H1 (cell line): ENCODE data around the gene ELP5. TPM values are rescaled to one million over a fixed set of nuclear protein-coding genes. Genes with fewer than 3 reads are reported as not detected.

Experiments used
- CTCF ChIA-PET: fragments of 300-600 bp; sonication (Branson Sonifier 250); formaldehyde crosslinking; loops from one replicate; lab custom pipeline; 2021; ENCODE audit not compliant: partially characterized antibody; lab: Charles Lee
- POLR2A ChIA-PET: fragments of 300-600 bp; sonication (Branson Sonifier 250); formaldehyde crosslinking; loops from one replicate; lab custom pipeline; 2021; ENCODE audit warnings: inconsistent platforms; ENCODE audit not compliant: partially characterized antibody; lab: Charles Lee
- DNase-seq, 2 experiments: peaks; one replicate each; pipeline versions ENCODE4 v3.0.0 to v3.0.0-alpha.2; 2010 to 2022; ENCODE audit warnings: low spot score in 2 of 2, low read depth in 1 of 2, mixed read lengths in 1 of 2
- FAIRE-seq: peaks from 2 replicates; lab custom pipeline; 2011; peaks lifted over from hg19 to GRCh38; lab: Jason Lieb, UNC
- H2AFZ ChIP-seq: 2 replicates; pipeline ENCODE4 v1.8.1; 2012; ENCODE audit warnings: low read length, inconsistent platforms
- H2AK5ac ChIP-seq: 2 replicates; pipeline ENCODE4 v1.6.1; 2013; ENCODE audit warnings: low read depth, low read length
- H2BK120ac ChIP-seq: replicated peaks from 2 replicates; pipeline ENCODE3; 2013; ENCODE audit warnings: low read depth, low read length, inconsistent platforms
- H2BK12ac ChIP-seq: 2 replicates; pipeline ENCODE4 v1.6.1; 2013; ENCODE audit warnings: low read depth, low read length
- H2BK15ac ChIP-seq: 2 replicates; pipeline ENCODE4 v1.6.1; 2013; ENCODE audit warnings: low read length
- H2BK20ac ChIP-seq: 2 replicates; pipeline ENCODE4 v1.6.1; 2013; ENCODE audit warnings: low read length
- H2BK5ac ChIP-seq: 2 replicates; pipeline ENCODE4 v1.6.1; 2013; ENCODE audit warnings: low read depth, low read length
- H3K14ac ChIP-seq: 2 replicates; pipeline ENCODE4 v1.6.1; 2013; ENCODE audit warnings: inconsistent platforms; ENCODE audit not compliant: insufficient read length
- H3K18ac ChIP-seq: 2 replicates; pipeline ENCODE4 v1.6.1; 2013; ENCODE audit warnings: low read length; ENCODE audit errors: extremely low read depth
- H3K23ac ChIP-seq: 2 replicates; pipeline ENCODE4 v1.6.1; 2013; ENCODE audit warnings: inconsistent platforms; ENCODE audit not compliant: insufficient read length
- H3K23me2 ChIP-seq: 2 replicates; pipeline ENCODE4 v1.6.1; 2013; ENCODE audit warnings: low read depth, low read length
- H3K27ac ChIP-seq: 2 replicates; pipeline ENCODE4 v1.6.1; 2011; ENCODE audit warnings: low read depth, low read length, inconsistent platforms
- H3K27me3 ChIP-seq, 4 experiments: replicated peaks in 1 of 4; 1 replicate in 1 of 4; 2 replicates in 3 of 4; pipeline versions ENCODE4 v1.6.1 to v1.8.1; 2011 to 2013; ENCODE audit warnings: low read length in 3 of 4, mild to moderate bottlenecking in 3 of 4, inconsistent platforms in 2 of 4, mixed read lengths in 2 of 4, moderate library complexity in 1 of 4; ENCODE audit not compliant: control insufficient read depth in 3 of 4, insufficient read depth in 3 of 4; ENCODE audit errors: extremely low read depth in 1 of 4
- H3K36me3 ChIP-seq, 4 experiments: 2 replicates each; pipeline versions ENCODE4 v1.6.1 to v1.8.1; 2011 to 2013; ENCODE audit warnings: mild to moderate bottlenecking in 4 of 4, low read length in 3 of 4, moderate library complexity in 2 of 4, control low read depth in 1 of 4, inconsistent platforms in 1 of 4; ENCODE audit not compliant: insufficient read depth in 4 of 4, control insufficient read depth in 2 of 4
- H3K4ac ChIP-seq: replicated peaks from 2 replicates; pipeline ENCODE3; 2013; ENCODE audit warnings: low read length, low read depth, mixed read lengths, inconsistent platforms; ENCODE audit not compliant: insufficient read length
- H3K4me1 ChIP-seq, 4 experiments: replicated peaks in 1 of 4; 1 replicate in 1 of 4; 2 replicates in 3 of 4; pipeline versions ENCODE4 v1.6.1 to v1.8.1; 2011 to 2013; ENCODE audit warnings: low read length in 3 of 4, inconsistent platforms in 2 of 4, mixed read lengths in 1 of 4; ENCODE audit not compliant: insufficient read depth in 4 of 4, control insufficient read depth in 3 of 4
- H3K4me2 ChIP-seq, 2 experiments: 2 replicates each; pipeline versions ENCODE4 v1.6.1 to v1.8.1; 2011 to 2013; ENCODE audit warnings: low read depth in 2 of 2, low read length in 2 of 2, control low read depth in 1 of 2, inconsistent platforms in 1 of 2, mild to moderate bottlenecking in 1 of 2; ENCODE audit not compliant: insufficient read depth in 1 of 2
- H3K4me3 ChIP-seq, 4 experiments: fragments of 200-600, 300-600 bp in 1 of 4; sonication (generic), shearing (Covaris generic), sonication (Bioruptor Twin) in 1 of 4; 2 replicates each; pipeline versions ENCODE4 v1.5.1 to v1.8.1; 2011 to 2016; ENCODE audit warnings: low read length in 4 of 4, low read depth in 3 of 4, control low read depth in 2 of 4, inconsistent platforms in 2 of 4, mild to moderate bottlenecking in 2 of 4, mixed read lengths in 1 of 4, moderate library complexity in 1 of 4; ENCODE audit not compliant: insufficient read depth in 2 of 4; ENCODE audit errors: extremely low read depth in 1 of 4
- H3K56ac ChIP-seq: replicated peaks from 2 replicates; pipeline ENCODE3; 2013; ENCODE audit warnings: low read depth, mild to moderate bottlenecking, mixed read lengths, low read length, inconsistent platforms; ENCODE audit not compliant: insufficient read length
- H3K79me1 ChIP-seq: 2 replicates; pipeline ENCODE4 v1.6.1; 2013; ENCODE audit warnings: low read depth, low read length, control low read depth
- H3K79me2 ChIP-seq, 2 experiments: 2 replicates each; pipeline versions ENCODE4 v1.6.1 to v1.8.1; 2012 to 2013; ENCODE audit warnings: low read length in 2 of 2, mild to moderate bottlenecking in 2 of 2, inconsistent platforms in 1 of 2; ENCODE audit not compliant: insufficient read depth in 2 of 2, control insufficient read depth in 1 of 2
- H3K9ac ChIP-seq, 4 experiments: replicated peaks in 1 of 4; 1 replicate in 1 of 4; 2 replicates in 3 of 4; pipeline versions ENCODE4 v1.6.1 to v1.8.1; 2011 to 2013; ENCODE audit warnings: low read depth in 3 of 4, low read length in 3 of 4, control low read depth in 2 of 4, mild to moderate bottlenecking in 2 of 4, moderate library complexity in 2 of 4, inconsistent platforms in 1 of 4; ENCODE audit errors: extremely low read depth in 1 of 4
- H3K9me3 ChIP-seq, 2 experiments: 2 replicates each; pipeline versions ENCODE4 v1.6.1 to v1.8.1; 2012 to 2013; ENCODE audit warnings: mild to moderate bottlenecking in 2 of 2, moderate library complexity in 2 of 2, control low read depth in 1 of 2, inconsistent platforms in 1 of 2, low read depth in 1 of 2, low read length in 1 of 2, mixed read lengths in 1 of 2; ENCODE audit not compliant: insufficient read depth in 2 of 2
- H4K20me1 ChIP-seq, 2 experiments: replicated peaks in 1 of 2; 2 replicates each; pipeline versions ENCODE3 to v1.8.1; 2011 to 2013; ENCODE audit warnings: inconsistent platforms in 2 of 2, low read length in 2 of 2, mild to moderate bottlenecking in 1 of 2; ENCODE audit not compliant: insufficient read depth in 2 of 2, control insufficient read depth in 1 of 2
- H4K5ac ChIP-seq: 2 replicates; pipeline ENCODE4 v1.6.1; 2013; ENCODE audit warnings: low read length, low read depth, mixed read lengths, inconsistent platforms; ENCODE audit not compliant: insufficient read length
- H4K8ac ChIP-seq: 2 replicates; pipeline ENCODE4 v1.8.0; 2013; ENCODE audit warnings: mild to moderate bottlenecking, moderate library complexity, low read length, inconsistent platforms; ENCODE audit not compliant: insufficient read depth; ENCODE audit errors: extremely low read depth
- H4K91ac ChIP-seq: replicated peaks from 2 replicates; pipeline ENCODE3; 2013; ENCODE audit warnings: low read length, mixed read lengths, inconsistent platforms; ENCODE audit not compliant: insufficient read length
- BRCA1 ChIP-seq: IDR thresholded peaks from 2 replicates; pipeline ENCODE4 v1.6.1; 2012; ENCODE audit warnings: low read depth, low read length, improper control_type of control experiment
- RBBP5 ChIP-seq: IDR thresholded peaks from 2 replicates; pipeline ENCODE4 v1.7.1; 2012; ENCODE audit warnings: low read depth, mild to moderate bottlenecking, inconsistent platforms, low read length, moderate library complexity, borderline replicate concordance
- SRF ChIP-seq: IDR thresholded peaks from 2 replicates; pipeline ENCODE4 v1.6.1; 2011; ENCODE audit warnings: mild to moderate bottlenecking, low read depth, low read length, moderate library complexity
- TBP ChIP-seq: IDR thresholded peaks from 2 replicates; pipeline ENCODE4 v1.6.1; 2011; ENCODE audit warnings: low read depth, low read length, improper control_type of control experiment
- TCF12 ChIP-seq: IDR thresholded peaks from 2 replicates; pipeline ENCODE4 v1.6.1; 2011; ENCODE audit warnings: low read depth, mild to moderate bottlenecking, low read length
- TEAD4 ChIP-seq: IDR thresholded peaks from 2 replicates; pipeline ENCODE4 v1.6.1; 2012; ENCODE audit warnings: low read depth, low read length, inconsistent platforms, mixed read lengths
- ZNF274 ChIP-seq: IDR thresholded peaks from 2 replicates; pipeline ENCODE4 v1.7.0; 2012; ENCODE audit warnings: low read length, borderline replicate concordance; ENCODE audit errors: extremely low read depth
- WGBS, 2 experiments: shearing (Covaris generic) in 1 of 2; methylation state at CpG; one replicate each; pipeline versions ENCODE4 v1.1.6 to v1.1.7; 2013 to 2015; ENCODE audit warnings: low lambda C conversion rate in 2 of 2, mixed read lengths in 2 of 2, inconsistent platforms in 1 of 2, low coverage in 1 of 2, missing lambda C conversion rate in 1 of 2; ENCODE audit not compliant: insufficient replicate concordance in 2 of 2, insufficient coverage in 1 of 2, insufficient read length in 1 of 2; ENCODE audit errors: extremely low coverage in 1 of 2, missing lambda C conversion rate in 1 of 2; 5-methylcytosine and 5-hydroxymethylcytosine counted together
- polyA plus RNA-seq, 7 experiments: library from polyadenylated mRNA; depleted of rRNA in 3 of 7; stranded (reverse) in 5 of 7; unstranded in 2 of 7; fragments of >200 nt in 5 of 7; fragments of 200-250 nt in 2 of 7; gene quantifications; 1 replicate in 5 of 7; 2 replicates in 1 of 7; 4 replicates in 1 of 7; pipeline versions ENCODE4 v1.2.1 to v1.2.3, GENCODE V29; 2011 to 2013; ENCODE audit warnings: missing spikeins in 2 of 7, mixed read lengths in 2 of 7
- total RNA-seq: library from RNA; stranded (reverse); fragmentation: NEBNext Ultra II Directional; extraction: Animal tissue kit (Norgen Biotek cat#: 25700); gene quantifications from 2 replicates; pipeline ENCODE4 v1.2.1, GENCODE V29; 2021

Gene ELP5
- total and polyA plus RNA-seq, 2 of the 8 experiments (the other 6 are each of a cell fraction or from before 2014, with no cell fraction given) = 75.4 to 107 TPM

GRCh38 chr17:7292194-7292593 is 40.2 kb downstream of the ELP5 start:
- Histone ChIP-seq H3K79me1 (peaks cover 2% of the 10 kb centered on the region; the same call in 1 of the 2 replicates), H2BK5ac (no peak overlapping the region), H2BK120ac (no peak overlapping the region), H3K79me2 (no peaks in the 10 kb centered on the region), H4K5ac (no peak overlapping the region), H3K4me3 (no peak overlapping the region), H3K18ac (no peak overlapping the region), H4K20me1 (peaks cover 0 to 9% of the 10 kb centered on the region in 2 experiments), H3K56ac (no peak overlapping the region), H2BK12ac (no peak overlapping the region), H2AFZ (no peak overlapping the region), H3K4me1 (peaks cover 0 to 14% (median 9%) of the 10 kb centered on the region in 4 experiments; a peak in 6 of 7 replicates), H3K27ac (no peak overlapping the region), H3K9me3 (no peaks in the 10 kb centered on the region; a peak in 1 of 4 replicates), H3K27me3 (peaks cover 3 to 11% (median 9%) of the 10 kb centered on the region in 4 experiments), H3K4ac (no peak overlapping the region), H3K23ac (no peak overlapping the region), H3K23me2 (peaks cover 2% of the 10 kb centered on the region; the same call in 1 of the 2 replicates), H2BK15ac (no peak overlapping the region), H3K9ac (no peak overlapping the region), H2AK5ac (no peak overlapping the region), H4K8ac (no peak overlapping the region), H3K36me3 (no peaks in the 10 kb centered on the region), H2BK20ac (no peak overlapping the region), H3K4me2 (no peak overlapping the region), H3K14ac (no peak overlapping the region), H4K91ac (no peak overlapping the region)
- CTCF ChIA-PET = interaction anchor here (0.8 to 5.7 kb wide), 8 partner anchors 10 to 269 kb away, joined by 3 to 46 read pairs (median 4); partner anchors contain the start of gene SLC2A4
- FAIRE-seq (no peak), DNase-seq (no peak)
- WGBS, 2 experiments = 73% methylated on average over 2 of the region's 2 CpGs; no CpG with 5 or more reads in 1 of the 2 experiments
- TF ChIP-seq BRCA1 = no peak
- no peak for TF ChIP-seq ZNF274
- TF ChIP-seq SRF = no peak
- no peak for TF ChIP-seq RBBP5
- no peak for TF ChIP-seq TEAD4
- no peak for TF ChIP-seq TCF12
- no peak for TF ChIP-seq TBP
- POLR2A ChIA-PET = interaction anchor here (0.9 to 6.7 kb wide), 12 partner anchors 7 to 71 kb away, joined by 3 to 94 read pairs (median 8); partner anchors contain the start of genes CLDN7, CTDNEP1, DVL2 and ELP5
